Caki2 (cell line): ENCODE results near the gene TMEM139. TPM values are rescaled to one million over a fixed set of nuclear protein-coding genes. Genes with fewer than 3 reads are reported as not detected.

ENCODE experiments used
- total RNA-seq: library from RNA; depleted of rRNA; stranded (reverse); fragments of >200 nt; shearing (Covaris generic); gene quantifications from 2 replicates; pipeline ENCODE4 v1.2.3, GENCODE V29; 2014; ENCODE audit warnings: low replicate concordance; rRNA removed

Gene TMEM139
- total RNA-seq, 1 experiment from 2014 or later = 79.0 TPM

Other genes starting within 250 kb of the TMEM139 start
- not detected in 2 replicates for gene OR6V1, start 232.6 kb upstream of the TMEM139 start, total RNA-seq
- gene PIP, start 152.9 kb upstream of the TMEM139 start, total RNA-seq = not detected in 2 replicates
- not detected in 2 replicates for gene TAS2R39, start 101.5 kb upstream of the TMEM139 start, total RNA-seq
- not detected in 2 replicates for gene TAS2R40, start 62.9 kb upstream of the TMEM139 start, total RNA-seq
- gene GSTK1, start 21.5 kb upstream of the TMEM139 start, total RNA-seq = 107 and 161 TPM in 2 replicates
- gene CASP2, start 3.4 kb downstream of the TMEM139 start, total RNA-seq = 5.6 and 11.9 TPM in 2 replicates
- gene CLCN1, start 31.2 kb downstream of the TMEM139 start, total RNA-seq = not detected in 2 replicates
- gene FAM131B, start 77.8 kb downstream of the TMEM139 start, total RNA-seq = 0.03 TPM in 1 of 2 replicates, not detected in the other
- gene ZYX, start 96.4 kb downstream of the TMEM139 start, total RNA-seq = 23.2 and 41.3 TPM in 2 replicates
- not detected in 2 replicates for gene EPHA1, start 123.9 kb downstream of the TMEM139 start, total RNA-seq
- not detected in 2 replicates for gene TAS2R60, start 158.5 kb downstream of the TMEM139 start, total RNA-seq
- gene TAS2R41, start 192.9 kb downstream of the TMEM139 start, total RNA-seq = not detected in 2 replicates